ENCODE data around the gene ARHGEF2. TPM values are rescaled to one million over a fixed set of nuclear protein-coding genes. Genes with fewer than 3 reads are reported as not detected.
A peak's percentile ranks its signal among the peaks of the same experiment; 100 is the strongest.

ARHGEF2 gene
- total and polyA plus RNA-seq, 9 of the 15 experiments (the other 6 are each of a cell fraction or from before 2014, with no cell fraction given): 7.1 to 162 (median 62.2) TPM

DNA sequence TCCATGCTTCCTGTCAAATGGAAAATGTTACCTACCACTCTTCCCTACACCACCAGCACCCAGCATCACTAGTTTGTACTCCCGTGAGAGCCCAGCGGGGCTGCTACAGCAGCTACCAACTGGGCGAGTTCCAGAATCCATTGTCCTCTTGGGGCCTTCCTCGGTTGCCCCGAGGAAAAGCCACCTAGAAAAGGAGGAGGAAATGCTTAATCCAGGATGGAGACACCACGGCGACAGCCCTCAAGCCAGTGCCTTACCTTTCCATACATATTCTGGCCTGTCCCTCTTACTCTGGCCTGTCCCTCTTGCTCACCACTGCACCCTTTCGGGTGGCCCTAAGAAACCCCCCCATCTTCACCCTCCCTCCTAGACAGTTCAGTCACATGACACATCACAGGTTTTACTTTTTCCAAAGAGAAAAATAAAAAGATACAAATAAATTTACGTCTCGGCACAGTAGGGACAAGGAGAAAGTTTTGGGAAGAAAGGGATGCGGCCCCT, 67.7 kb downstream of the ARHGEF2 start:
- H3K4me2 ChIP-seq (ENCODE audit: insufficient read depth, low read length): peak overlapping the region; percentile 85
- H3K36me3 ChIP-seq (ENCODE audit: control insufficient read depth, insufficient read depth, low read length): peaks cover 72% of the 10 kb centered on the region
- BruUV-seq (replicated peaks): TSS peak; percentile 42
- intact Hi-C loops (cut with micrococcal nuclease): loop anchor here (2.0 to 5.0 kb wide), 2 partner anchors 54 to 78 kb away; partner anchors contain the start of gene GON4L
- peak overlapping the region; percentile 75 to 85 for H3K9ac ChIP-seq (ENCODE audit: insufficient read depth in 1 of 2, low read depth in 2 of 2, low read length in 2 of 2)
- H4K20me1 ChIP-seq (replicated peaks; ENCODE audit: control insufficient read depth, insufficient read depth, low read length): no peaks in the 10 kb centered on the region
- FAIRE-seq: peak; percentile 74
- peaks cover 3 to 7% of the 10 kb centered on the region in 2 experiments; a peak in 2 of 5 replicates for H3K4me1 ChIP-seq (replicated peaks in 1 of 2; ENCODE audit: control insufficient read depth in 2 of 2, insufficient read depth in 2 of 2, low read length in 2 of 2)
- peak; percentile 45 to 76 (median 54) for DNase-seq (ENCODE audit: extremely low read depth in 1 of 4, low spot score in 3 of 4)
- ChIA-PET POLR2A (interaction anchor here (0.7 to 5.7 kb wide), 6 partner anchors 8 to 197 kb away, joined by 3 to 36 read pairs (median 4); no protein-coding TSS in a partner anchor), CTCF (ENCODE audit: low intra/inter-chr PET ratio) (no interaction called here)
- peak overlapping the region; percentile 48 for H3K4me3 ChIP-seq
- H3K9me3 ChIP-seq (replicated peaks; ENCODE audit: control insufficient read depth, insufficient read depth, low read depth, low read length): no peaks in the 10 kb centered on the region
- WGBS (ENCODE audit: insufficient coverage, low coverage, missing lambda C conversion rate): 1% methylated on average over 11 of the region's 11 CpGs
- in situ Hi-C loops (cut with MboI): no loop called here
- H3K79me2 ChIP-seq (ENCODE audit: control insufficient read depth, insufficient read depth, low read length): peaks cover 22% of the 10 kb centered on the region
- H3K27me3 ChIP-seq (ENCODE audit: control insufficient read depth in 2 of 2, insufficient read depth in 2 of 2, low read length in 2 of 2): no peaks in the 10 kb centered on the region
- ATAC-seq: peak; percentile 83
- no peaks in the 10 kb centered on the region for H3K9me1 ChIP-seq (ENCODE audit: control insufficient read depth, insufficient read depth, low read length)
- H3K27ac ChIP-seq (ENCODE audit: extremely low read depth, low read depth, low read length): peak overlapping the region; percentile 73
- H2AFZ ChIP-seq (ENCODE audit: low read depth, low read length): peak overlapping the region; percentile 73
- TF ChIP-seq RAD21 (CRISPR knock-in tag; conservative IDR thresholded peaks at IDR 0.05 in 1 of 2, IDR thresholded peaks at IDR 0.05 in 1 of 2): peak in 1 of 2 experiments; percentile 41; a peak in 2 of 4 replicates
- peak; percentile 74 for TF ChIP-seq ZNF764 (CRISPR knock-in tag; IDR thresholded peaks at IDR 0.05; ENCODE audit: low read depth)
- TF ChIP-seq CREB3L1 (IDR thresholded peaks at IDR 0.05; ENCODE audit: borderline replicate concordance, low read depth): no peak
- TF ChIP-seq CBX5 (IDR thresholded peaks at IDR 0.05; ENCODE audit: borderline replicate concordance, low read depth): no peak
- no peak for TF ChIP-seq TCF3 (CRISPR knock-in tag; IDR thresholded peaks at IDR 0.05)
- TF ChIP-seq ZMIZ1 (IDR thresholded peaks at IDR 0.05; ENCODE audit: low read depth in 2 of 2, low read length in 2 of 2): 0 out of 4 replicates have a peak, but pooled peaks of 1 of the 2 experiments have one; percentile 9
- no peak for TF ChIP-seq ZNF124 (CRISPR knock-in tag; IDR thresholded peaks at IDR 0.05)
- TF ChIP-seq HNRNPLL (IDR thresholded peaks at IDR 0.05; ENCODE audit: low read depth, low read length, poor library complexity, severe bottlenecking): no peak
- TF ChIP-seq PKNOX1 (IDR thresholded peaks at IDR 0.05): peak; percentile 33; the same call in 1 of the 2 replicates
- 0 out of 4 replicates have a peak, but pooled peaks of 1 of the 2 experiments have one; percentile 43 for TF ChIP-seq MNT (conservative IDR thresholded peaks at IDR 0.05)
- TF ChIP-seq CREBBP (IDR thresholded peaks at IDR 0.05; ENCODE audit: low read depth, low read length): no peak
- no peak for TF ChIP-seq PTRF (tag; IDR thresholded peaks at IDR 0.05)
- peak; percentile 25 for TF ChIP-seq BRD9 (IDR thresholded peaks at IDR 0.05; ENCODE audit: low read depth, partially characterized antibody)
- TF ChIP-seq PTBP1 (IDR thresholded peaks at IDR 0.05; ENCODE audit: low read depth, low read length): no peak

Measured in K562 (cell line).